Measurements from ENCODE around the gene CLIP1.

GRCh38 chr12:122374707-122375106 lies 47.8 kb downstream of the CLIP1 start:
- TF ChIP-seq CTCF (conservative IDR thresholded peaks at IDR 0.05; ENCODE audit: low read depth, low read length) (no peak), POLR2A (IDR thresholded peaks at IDR 0.05; ENCODE audit: low read depth, low read length) (no peak), CHD1 (IDR thresholded peaks at IDR 0.05; ENCODE audit: low read depth, low read length) (no peak), RAD21 (IDR thresholded peaks at IDR 0.05; ENCODE audit: low read length) (no peak), BHLHE40 (IDR thresholded peaks at IDR 0.05; ENCODE audit: low read depth, low read length) (no peak), ELK1 (IDR thresholded peaks at IDR 0.05; ENCODE audit: borderline replicate concordance, low read depth, low read length) (no peak), MAZ (IDR thresholded peaks at IDR 0.05; ENCODE audit: borderline replicate concordance, low read depth, low read length) (no peak), MAFK (IDR thresholded peaks at IDR 0.05; ENCODE audit: low read depth, low read length) (no peak), CEBPB (IDR thresholded peaks at IDR 0.05; ENCODE audit: low read depth, low read length) (no peak), MXI1 (IDR thresholded peaks at IDR 0.05; ENCODE audit: borderline replicate concordance, low read depth, low read length) (no peak), USF2 (IDR thresholded peaks at IDR 0.05; ENCODE audit: low read depth, low read length) (no peak)

Measured in IMR-90 (cell line).